Uterus (tissue), 4 donors: ENCODE measurements around the gene SPEG. TPM values are rescaled to one million over a fixed set of nuclear protein-coding genes. Genes with fewer than 3 reads are reported as not detected.
A peak's percentile ranks its signal among the peaks of the same experiment; 100 is the strongest.

Source experiments
- DNase-seq, 2 donors: peaks; one replicate each; pipeline ENCODE4 v3.0.0-alpha.2; 2019 to 2020
- H3K27ac ChIP-seq, 2 donors: fragments of 200-600 bp; sonication (generic); 1 replicate in 1 of 2; 2 replicates in 1 of 2; pipeline ENCODE4 v1.5.1; 2016 to 2018
- H3K27me3 ChIP-seq, 2 donors: fragments of 200-600 bp; sonication (generic); one replicate each; pipeline ENCODE4 v1.5.1; 2018 to 2019; ENCODE audit warnings: control low read depth in 1 of 2
- H3K36me3 ChIP-seq, 2 donors: fragments of 200-600 bp; sonication (generic); one replicate each; pipeline ENCODE4 v1.5.1; 2019; ENCODE audit warnings: control low read depth in 1 of 2
- H3K4me1 ChIP-seq, 2 donors: fragments of 200-600 bp; sonication (generic); one replicate each; pipeline ENCODE4 v1.5.1; 2018 to 2019; ENCODE audit warnings: control low read depth in 1 of 2
- H3K4me3 ChIP-seq, 2 donors: fragments of 200-600 bp; sonication (generic); 1 replicate in 1 of 2; 2 replicates in 1 of 2; pipeline ENCODE4 v1.5.1; 2018 to 2019; ENCODE audit warnings: mild to moderate bottlenecking in 1 of 2
- H3K9me3 ChIP-seq, 2 donors: fragments of 200-600 bp; sonication (generic); one replicate each; pipeline ENCODE4 v1.5.1; 2019; ENCODE audit warnings: control low read depth in 1 of 2
- CTCF ChIP-seq, 4 experiments: fragments of 200-600 bp in 2 of 4; fragments of 450-650 bp in 2 of 4; sonication (generic) in 2 of 4; IDR thresholded peaks; one replicate each; pipeline ENCODE4 v1.5.1; 2016 to 2019; ENCODE audit warnings: antibody characterized with exemption in 4 of 4, mild to moderate bottlenecking in 2 of 4, moderate library complexity in 1 of 4
- POLR2A ChIP-seq, 2 donors: fragments of 450-650 bp; IDR thresholded peaks; one replicate each; pipeline ENCODE4 v1.6.1; 2016; ENCODE audit warnings: antibody characterized with exemption in 2 of 2, mild to moderate bottlenecking in 1 of 2, moderate library complexity in 1 of 2
- intact Hi-C: fragments of 100-400 bp; cut with DNase I; formaldehyde crosslinking; loops from one replicate; pipeline ENCODE4 v1.15.1; 2023; ENCODE audit warnings: low total_unique reads
- total RNA-seq, 4 donors: library from RNA; depleted of rRNA in 3 of 4; stranded (reverse); fragments of >200 nt in 3 of 4; gene quantifications; one replicate each; pipeline versions ENCODE4 v1.1.0 to v1.2.4, GENCODE V29; 2014 to 2023
- donor health status: DM: yes; HTN: yes; CAD: no.

The SPEG gene
- total RNA-seq, 4 donors from 2014 or later, result 22.9 to 318 (median 36.1) TPM

- Histone ChIP-seq H3K36me3 (no peaks in the 10 kb centered on the region), H3K4me3 (no peak overlapping the region), H3K27ac (no peak overlapping the region), H3K9me3 (no peaks in the 10 kb centered on the region), H3K4me1 (peaks cover 0 to 13% of the 10 kb centered on the region in 2 donors), H3K27me3 (no peaks in the 10 kb centered on the region)
- intact Hi-C loops, result no loop called here
- no peak for TF ChIP-seq CTCF (IDR thresholded peaks at IDR 0.05)
- DNase-seq, result no peak
Observed at GRCh38 chr2:219508444-219508734, 73.7 kb downstream of the SPEG start.

GRCh38 chr2:219508971-219509779 is 74.5 kb downstream of the SPEG start:
- DNase-seq, result peak in 1 of 2 donors; percentile 24
- Histone ChIP-seq H3K9me3 (no peaks in the 10 kb centered on the region), H3K4me1 (peaks cover 0 to 13% of the 10 kb centered on the region in 2 donors), H3K4me3 (no peak overlapping the region), H3K27me3 (no peaks in the 10 kb centered on the region), H3K27ac (no peak overlapping the region), H3K36me3 (no peaks in the 10 kb centered on the region)
- TF ChIP-seq CTCF (IDR thresholded peaks at IDR 0.05) (no peak), POLR2A (IDR thresholded peaks at IDR 0.05) (no peak)
- intact Hi-C loops, result no loop called here

- Histone ChIP-seq H3K27ac (no peak overlapping the region), H3K27me3 (no peaks in the 10 kb centered on the region), H3K4me3 (peak overlapping the region; percentile 3 to 20), H3K36me3 (no peaks in the 10 kb centered on the region), H3K4me1 (peaks cover 0 to 13% of the 10 kb centered on the region in 2 donors), H3K9me3 (no peaks in the 10 kb centered on the region)
- peak; percentile 66 to 67 for DNase-seq
- intact Hi-C loops, result no loop called here
- TF ChIP-seq CTCF (IDR thresholded peaks at IDR 0.05) (peak; percentile 50 to 77 (median 70)), POLR2A (IDR thresholded peaks at IDR 0.05) (no peak)
Observed at GRCh38 chr2:219509780-219510511, 75.3 kb downstream of the SPEG start.

GRCh38 chr2:219510512-219511135 is 76.0 kb downstream of the SPEG start:
- peak in 1 of 2 donors; percentile 20 for DNase-seq
- H3K36me3 ChIP-seq, result no peaks in the 10 kb centered on the region
- H3K4me1 ChIP-seq, result peaks cover 0 to 13% of the 10 kb centered on the region in 2 donors
- no peak overlapping the region for H3K4me3 ChIP-seq
- no peaks in the 10 kb centered on the region for H3K27me3 ChIP-seq
- intact Hi-C loops, result no loop called here
- no peaks in the 10 kb centered on the region for H3K9me3 ChIP-seq
- H3K27ac ChIP-seq, result no peak overlapping the region
- TF ChIP-seq CTCF (IDR thresholded peaks at IDR 0.05) (peak in 1 of 4 experiments; percentile 2), POLR2A (IDR thresholded peaks at IDR 0.05) (no peak)
